Common myeloid progenitor, CD34-positive (primary cell): ENCODE results near the gene ARFIP2.

Experiments
- CTCF ChIA-PET: fragments of 350-600 bp; sonication (Branson Sonifier 250); formaldehyde crosslinking; loops from one replicate; lab custom pipeline; 2021; ENCODE audit warnings: antibody characterized with exemption; lab: Charles Lee
- POLR2A ChIA-PET: fragments of 350-600 bp; sonication (Branson Sonifier 250); formaldehyde crosslinking; loops from one replicate; lab custom pipeline; 2021; ENCODE audit warnings: antibody characterized with exemption; lab: Charles Lee
- DNase-seq, 3 donors: peaks; one replicate each; pipeline versions ENCODE4 v3.0.0 to v3.0.0-alpha.2; 2013
- H3K27ac ChIP-seq, 2 experiments: 1 replicate in 1 of 2; 2 replicates in 1 of 2; pipeline ENCODE4 v1.7.0; 2013; ENCODE audit warnings: inconsistent platforms in 2 of 2, low read length in 2 of 2, mild to moderate bottlenecking in 2 of 2, low read depth in 1 of 2, moderate library complexity in 1 of 2; ENCODE audit not compliant: severe bottlenecking in 2 of 2, insufficient read depth in 1 of 2, poor library complexity in 1 of 2
- H3K27me3 ChIP-seq, 5 experiments: replicated peaks in 2 of 5; 1 replicate in 3 of 5; 2 replicates in 2 of 5; pipeline versions ENCODE4 v1.6.1 to v1.7.0; 2013; ENCODE audit warnings: low read length in 4 of 5, mild to moderate bottlenecking in 2 of 5, moderate library complexity in 2 of 5, inconsistent platforms in 1 of 5; ENCODE audit not compliant: insufficient read depth in 5 of 5, control insufficient read depth in 4 of 5
- H3K36me3 ChIP-seq, 4 experiments: 1 replicate in 2 of 4; 2 replicates in 2 of 4; pipeline versions ENCODE4 v1.6.1 to v1.7.0; 2013; ENCODE audit warnings: low read length in 3 of 4, control low read depth in 1 of 4, mild to moderate bottlenecking in 1 of 4; ENCODE audit not compliant: control insufficient read depth in 4 of 4, insufficient read depth in 4 of 4
- H3K4me1 ChIP-seq, 4 experiments: 1 replicate in 3 of 4; 2 replicates in 1 of 4; pipeline versions ENCODE4 v1.6.1 to v1.7.1; 2013; ENCODE audit warnings: low read length in 3 of 4, mild to moderate bottlenecking in 3 of 4, control low read depth in 1 of 4, inconsistent platforms in 1 of 4, moderate library complexity in 1 of 4; ENCODE audit not compliant: control insufficient read depth in 4 of 4, insufficient read depth in 4 of 4; ENCODE audit errors: control extremely low read depth in 1 of 4
- H3K4me3 ChIP-seq, 7 experiments: 1 replicate in 4 of 7; 2 replicates in 3 of 7; pipeline versions ENCODE4 v1.5.1 to v1.7.0; 2013; ENCODE audit warnings: mild to moderate bottlenecking in 7 of 7, low read length in 6 of 7, moderate library complexity in 6 of 7, inconsistent platforms in 2 of 7, low read depth in 2 of 7, control low read depth in 1 of 7; ENCODE audit not compliant: insufficient read depth in 4 of 7, control insufficient read depth in 1 of 7; ENCODE audit errors: extremely low read depth in 1 of 7
- H3K9me3 ChIP-seq, 5 experiments: 1 replicate in 4 of 5; 2 replicates in 1 of 5; pipeline versions ENCODE4 v1.6.1 to v1.7.1; 2013; ENCODE audit warnings: low read length in 4 of 5, mild to moderate bottlenecking in 2 of 5, inconsistent platforms in 1 of 5, low read depth in 1 of 5, moderate library complexity in 1 of 5; ENCODE audit not compliant: control insufficient read depth in 4 of 5, insufficient read depth in 2 of 5; ENCODE audit errors: control extremely low read depth in 1 of 5
- WGBS: methylation state at CpG from one replicate; pipeline ENCODE4 v1.1.5; 2013; ENCODE audit not compliant: insufficient coverage; 5-methylcytosine and 5-hydroxymethylcytosine counted together

The ARFIP2 gene

GRCh38 chr11:6485661-6486060 is 4.5 kb upstream of the ARFIP2 start:
- POLR2A ChIA-PET: interaction anchor here (1.2 kb wide), 1 partner anchor 10 kb away, joined by 5 read pairs; no protein-coding TSS in a partner anchor
- 92% methylated on average over 3 of the region's 3 CpGs for WGBS
- CTCF ChIA-PET: interaction anchor here (0.9 to 5.1 kb wide), 4 partner anchors 10 to 101 kb away, joined by 3 to 19 read pairs (median 8); partner anchors contain the start of gene DNHD1

GRCh38 chr11:6483015-6483414 is 1.9 kb upstream of the ARFIP2 start:
- ChIA-PET CTCF (interaction anchor here (1.3 to 5.1 kb wide), 8 partner anchors 9 to 222 kb away, joined by 3 to 19 read pairs (median 4); partner anchors contain the start of gene DNHD1), POLR2A (interaction anchor here (0.5 to 0.6 kb wide), 2 partner anchors 215 to 722 kb away, joined by 3 read pairs; a partner anchor contains a TSS)
- no peak overlapping the region for H3K4me3 ChIP-seq
- no peaks in the 10 kb centered on the region for H3K27me3 ChIP-seq
- WGBS: 95% methylated on average over 5 of the region's 6 CpGs
- no peak for DNase-seq
- H3K27ac ChIP-seq: peak overlapping the region in 1 of 2 experiments; percentile 96
- no peaks in the 10 kb centered on the region for H3K9me3 ChIP-seq
- peaks cover 6 to 23% (median 21%) of the 10 kb centered on the region in 4 experiments for H3K4me1 ChIP-seq
- H3K36me3 ChIP-seq: peaks cover 11 to 66% (median 36%) of the 10 kb centered on the region in 4 experiments

More at GRCh38 chr11:6485661-6486060, 4.5 kb upstream of the ARFIP2 start:
- no peak for DNase-seq
- H3K36me3 ChIP-seq: peaks cover 11 to 64% (median 40%) of the 10 kb centered on the region in 4 experiments
- no peaks in the 10 kb centered on the region for H3K27me3 ChIP-seq
- no peak overlapping the region for H3K27ac ChIP-seq
- H3K4me3 ChIP-seq: no peak overlapping the region
- H3K9me3 ChIP-seq: no peaks in the 10 kb centered on the region
- peaks cover 6 to 15% (median 15%) of the 10 kb centered on the region in 4 experiments for H3K4me1 ChIP-seq

- peak in 1 of 3 donors; percentile 33 for DNase-seq
- POLR2A ChIA-PET: interaction anchor here (1.3 to 1.5 kb wide), 2 partner anchors 14 to 80 kb away, joined by 5 to 6 read pairs; no protein-coding TSS in a partner anchor
- CTCF ChIA-PET: interaction anchor here (1.0 to 5.1 kb wide), 11 partner anchors 8 to 222 kb away, joined by 3 to 19 read pairs (median 5); partner anchors contain the start of gene DNHD1
- Histone ChIP-seq H3K27me3 (no peaks in the 10 kb centered on the region), H3K36me3 (peaks cover 12 to 67% (median 37%) of the 10 kb centered on the region in 4 experiments), H3K4me3 (peak overlapping the region in 6 of 7 experiments; percentile 41 to 92 (median 78)), H3K4me1 (peaks cover 6 to 23% (median 21%) of the 10 kb centered on the region in 4 experiments), H3K9me3 (no peaks in the 10 kb centered on the region), H3K27ac (peak overlapping the region; percentile 91 to 96)
- 93% methylated on average over 3 of the region's 4 CpGs for WGBS
These were observed 1.3 kb upstream of the ARFIP2 start for GRCh38 chr11:6482441-6482840.

- WGBS: 12% methylated on average over 10 of the region's 13 CpGs
- peak overlapping the region; percentile 41 to 92 (median 78) for H3K4me3 ChIP-seq
- H3K27ac ChIP-seq: peak overlapping the region; percentile 91 to 96
- ChIA-PET CTCF (interaction anchor here (0.8 to 5.1 kb wide), 13 partner anchors 8 to 223 kb away, joined by 3 to 19 read pairs (median 4); partner anchors contain the start of genes DNHD1 and HPX), POLR2A (interaction anchor here (1.3 to 1.5 kb wide), 3 partner anchors 13 to 130 kb away, joined by 4 to 6 read pairs (median 5); partner anchors contain the start of gene TAF10)
- DNase-seq: no peak
- H3K4me1 ChIP-seq: peaks cover 6 to 23% (median 21%) of the 10 kb centered on the region in 4 experiments
- peaks cover 17 to 67% (median 39%) of the 10 kb centered on the region in 4 experiments for H3K36me3 ChIP-seq
- no peaks in the 10 kb centered on the region for H3K27me3 ChIP-seq
- no peaks in the 10 kb centered on the region for H3K9me3 ChIP-seq
These were observed 769 bp upstream of the ARFIP2 start for GRCh38 chr11:6481924-6482275.

GRCh38 chr11:6480299-6480914 is 724 bp downstream of the ARFIP2 start:
- Histone ChIP-seq H3K4me1 (peaks cover 6 to 23% (median 21%) of the 10 kb centered on the region in 4 experiments), H3K9me3 (no peaks in the 10 kb centered on the region), H3K27me3 (no peaks in the 10 kb centered on the region), H3K27ac (peak overlapping the region; percentile 91 to 96), H3K4me3 (peak overlapping the region; percentile 41 to 92 (median 78)), H3K36me3 (peaks cover 16 to 57% (median 36%) of the 10 kb centered on the region in 4 experiments)
- POLR2A ChIA-PET: no interaction called here
- WGBS: 84% methylated on average over 9 of the region's 9 CpGs
- CTCF ChIA-PET: no interaction called here
- no peak for DNase-seq

- DNase-seq: no peak
- Histone ChIP-seq H3K36me3 (peaks cover 5 to 32% (median 19%) of the 10 kb centered on the region in 4 experiments), H3K9me3 (no peaks in the 10 kb centered on the region), H3K4me3 (no peak overlapping the region), H3K27ac (no peak overlapping the region), H3K4me1 (peaks cover 0 to 29% (median 26%) of the 10 kb centered on the region in 4 experiments), H3K27me3 (no peaks in the 10 kb centered on the region)
- POLR2A ChIA-PET: no interaction called here
- CTCF ChIA-PET: interaction anchor here (0.8 to 4.5 kb wide), 3 partner anchors 31 to 98 kb away, joined by 3 to 24 read pairs (median 3); no protein-coding TSS in a partner anchor
- 96% methylated on average over 4 of the region's 4 CpGs for WGBS
These were observed 4.6 kb downstream of the ARFIP2 start for GRCh38 chr11:6476571-6476970.
